ENCODE results near the gene LRRC66.

Gene LRRC66

DNA sequence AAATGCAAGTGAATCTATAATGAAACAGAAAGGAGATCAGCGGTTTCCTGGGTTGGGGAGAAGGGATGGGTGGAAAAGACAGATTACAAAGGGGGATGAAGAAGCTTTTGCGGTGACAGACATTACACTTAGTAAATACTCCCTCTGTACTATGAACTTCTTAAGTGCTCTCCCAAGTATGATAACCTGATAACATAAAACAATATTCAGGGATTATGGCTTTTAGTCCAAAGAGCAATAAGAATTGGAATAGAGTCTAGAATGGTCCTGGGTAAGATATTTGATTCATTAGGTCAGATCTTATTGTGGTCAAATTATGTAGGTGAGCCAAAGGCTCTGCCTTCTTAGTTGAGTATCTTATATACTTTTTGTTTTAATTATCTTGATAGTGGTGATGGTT is 9.2 kb downstream of the LRRC66 start:
- no peak for DNase-seq (ENCODE audit: low spot score)

DNA sequence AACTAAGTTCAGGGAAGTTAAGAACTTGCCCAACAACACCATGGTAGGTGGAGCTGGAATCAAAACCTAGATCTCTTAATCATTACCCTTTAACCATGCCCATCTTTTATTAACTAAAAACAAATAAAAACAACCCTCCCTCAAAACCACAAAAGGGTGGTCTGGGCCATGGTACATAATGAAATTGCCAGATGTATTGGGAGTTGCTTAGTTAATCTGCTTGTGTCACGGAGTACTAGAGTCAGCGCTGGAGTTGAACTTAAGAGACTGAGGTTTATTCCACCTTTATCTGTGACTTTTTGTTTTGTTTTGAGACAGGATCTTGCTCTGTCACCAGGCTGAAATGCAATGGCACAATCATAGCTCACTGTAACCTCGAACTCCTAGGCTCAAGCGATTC is 13.3 kb downstream of the LRRC66 start:
- DNase-seq (ENCODE audit: low spot score), result no peak

DNA sequence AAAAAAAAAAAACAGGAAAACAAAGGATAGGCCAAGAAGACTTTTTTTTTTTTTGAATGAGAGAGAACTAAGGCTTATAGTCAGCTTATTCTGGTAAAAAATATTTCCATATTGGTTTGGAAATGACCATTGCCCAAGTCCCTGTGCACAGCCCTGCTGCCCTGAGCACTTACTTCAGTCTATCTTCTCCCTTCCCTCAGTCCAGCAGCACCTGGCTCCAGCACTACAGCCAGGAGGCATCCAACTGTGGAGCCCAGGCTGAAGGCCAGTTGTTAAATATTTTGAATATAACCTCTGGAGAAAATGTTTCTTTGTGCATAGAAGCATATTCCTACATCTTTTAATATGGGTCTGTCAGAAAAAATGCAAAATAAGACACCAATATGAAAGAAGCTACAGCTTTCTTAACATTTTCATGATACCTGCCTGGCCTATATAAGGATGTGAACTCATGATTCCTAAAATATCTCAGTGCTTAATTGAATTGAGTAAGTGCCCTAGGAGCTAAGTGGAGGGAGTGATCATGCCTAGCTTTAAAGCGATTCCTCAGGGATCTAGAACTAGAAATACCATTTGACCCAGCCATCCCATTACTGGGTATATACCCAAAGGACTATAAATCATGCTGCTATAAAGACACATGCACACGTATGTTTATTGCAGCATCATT is 14.4 kb downstream of the LRRC66 start:
- no peak for DNase-seq (ENCODE audit: low spot score)

DNA sequence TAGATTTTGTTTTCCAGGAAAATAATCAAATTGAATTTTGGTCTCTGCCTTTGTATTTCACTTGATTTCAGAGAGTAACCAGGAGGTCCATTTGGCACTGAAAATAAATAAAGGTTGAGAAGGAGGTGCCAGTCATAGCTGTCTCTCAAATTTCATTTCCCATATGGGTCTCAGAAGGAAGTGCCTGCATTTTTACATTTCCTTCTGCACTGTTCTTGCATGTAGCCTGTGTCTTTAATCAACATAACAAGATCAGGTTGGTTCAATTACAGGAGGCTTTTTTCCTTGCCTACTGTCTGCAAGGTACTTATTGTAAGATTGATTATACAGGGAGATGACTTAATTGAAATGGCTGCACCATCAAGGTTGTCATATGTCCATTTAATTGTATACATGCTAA is 15.7 kb downstream of the LRRC66 start:
- DNase-seq (ENCODE audit: low spot score), result no peak

DNA sequence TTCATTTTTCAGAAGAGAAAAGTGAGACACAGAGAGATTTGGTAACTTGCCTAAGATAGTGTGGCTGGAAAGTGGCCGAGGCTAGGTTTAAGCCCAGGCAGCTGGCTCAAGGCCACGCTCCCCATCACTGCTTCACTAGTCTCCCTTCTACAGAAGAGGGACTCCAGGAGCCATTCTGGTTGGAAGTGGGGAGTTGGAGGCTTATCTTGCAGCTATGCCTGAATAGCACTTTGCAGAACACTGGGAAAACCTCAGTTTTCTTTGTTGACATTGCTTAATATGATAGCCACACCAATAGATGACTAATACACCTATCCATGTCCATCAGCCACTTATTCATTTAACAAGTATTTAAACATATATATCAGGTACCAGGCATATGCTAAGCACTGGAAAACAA is 18.5 kb downstream of the LRRC66 start:
- no peak for DNase-seq (ENCODE audit: low spot score)

DNA sequence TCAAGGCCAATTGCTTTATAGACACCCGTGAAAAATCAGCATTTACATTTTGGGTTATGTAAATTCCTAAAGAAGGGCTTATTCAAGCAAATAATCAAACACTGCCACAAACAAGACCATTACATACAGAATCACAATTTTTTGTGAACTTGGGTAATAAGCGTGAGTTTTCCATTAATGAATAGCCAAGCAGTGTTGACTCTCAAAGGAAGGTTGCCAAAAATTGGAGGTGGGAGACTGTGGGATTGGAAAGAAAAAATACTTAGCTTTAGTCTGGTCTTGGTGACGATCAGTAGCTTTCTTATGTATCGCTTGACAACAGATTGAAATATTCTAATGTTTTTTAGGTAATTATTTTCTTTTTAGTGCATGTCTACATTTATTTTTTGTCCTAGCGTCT is 20.9 kb downstream of the LRRC66 start:
- no peak for DNase-seq (ENCODE audit: low spot score)

DNA sequence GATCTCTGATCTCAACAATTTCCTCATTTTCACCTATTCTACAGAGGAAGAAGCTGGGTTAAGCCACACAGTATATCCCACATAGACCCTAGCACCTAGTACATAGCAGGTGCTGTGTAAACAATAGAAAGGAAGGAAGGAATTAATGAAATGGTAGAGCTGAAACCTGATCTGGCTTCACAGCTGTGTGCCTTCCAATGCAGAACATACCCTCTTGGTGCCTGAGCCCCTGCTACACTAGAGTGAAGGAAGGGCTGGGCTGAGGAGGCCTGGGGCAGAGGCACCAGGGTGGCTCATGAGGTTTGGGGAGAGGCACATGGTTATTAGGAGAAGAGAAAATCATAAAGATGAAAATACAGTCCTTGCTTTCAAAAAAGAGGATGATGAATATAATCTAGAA is 21.3 kb downstream of the LRRC66 start:
- no peak for DNase-seq (ENCODE audit: low spot score)

DNA sequence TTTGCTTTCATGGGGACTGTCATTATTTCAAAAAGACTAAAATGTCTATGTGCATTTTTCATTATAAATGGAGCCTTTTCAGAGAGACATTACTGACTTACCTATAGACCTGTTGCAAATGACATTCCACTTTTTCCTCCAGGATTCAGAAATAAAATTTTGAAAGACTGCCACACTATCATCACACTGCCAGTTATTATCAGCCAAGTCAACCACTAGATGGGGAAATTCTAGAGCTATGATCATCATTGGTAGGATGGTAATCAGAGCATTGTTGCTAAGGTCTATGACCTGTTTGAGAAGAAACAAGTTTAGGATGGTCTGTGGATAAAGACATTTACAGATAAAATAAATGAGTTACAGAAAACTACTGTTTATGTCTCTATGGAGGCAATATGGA is 22.5 kb downstream of the LRRC66 start:
- DNase-seq (ENCODE audit: low spot score), result no peak

DNA sequence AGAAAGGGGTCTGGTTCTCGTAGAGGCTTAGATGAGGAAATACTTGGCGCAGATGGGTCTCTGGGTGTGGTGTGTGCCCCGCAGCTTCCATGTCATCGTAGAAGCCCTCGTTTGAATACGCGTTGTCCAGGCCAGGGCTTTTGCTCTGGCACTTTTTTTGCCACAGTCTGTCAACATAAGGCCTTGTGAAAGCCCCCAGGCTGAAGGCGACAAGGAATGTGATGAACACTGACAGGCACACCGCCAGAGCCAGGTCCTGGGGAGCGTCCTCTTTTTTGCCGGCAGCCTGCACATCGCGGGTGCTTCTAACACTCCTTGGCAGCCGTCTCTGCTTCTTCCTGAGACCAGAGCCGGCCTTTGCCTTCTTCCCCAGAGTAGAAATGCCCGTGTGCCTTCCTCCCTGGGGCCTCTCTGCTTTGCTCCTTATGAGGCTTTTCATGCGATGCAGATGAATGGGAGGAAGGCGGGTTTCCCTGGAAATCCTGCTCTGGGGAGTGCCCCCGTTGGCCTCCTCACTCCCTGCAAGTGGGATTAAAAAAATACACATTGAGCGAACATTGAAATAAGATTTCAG is 24.4 kb downstream of the LRRC66 start:
- DNase-seq (ENCODE audit: low spot score), result no peak

DNA sequence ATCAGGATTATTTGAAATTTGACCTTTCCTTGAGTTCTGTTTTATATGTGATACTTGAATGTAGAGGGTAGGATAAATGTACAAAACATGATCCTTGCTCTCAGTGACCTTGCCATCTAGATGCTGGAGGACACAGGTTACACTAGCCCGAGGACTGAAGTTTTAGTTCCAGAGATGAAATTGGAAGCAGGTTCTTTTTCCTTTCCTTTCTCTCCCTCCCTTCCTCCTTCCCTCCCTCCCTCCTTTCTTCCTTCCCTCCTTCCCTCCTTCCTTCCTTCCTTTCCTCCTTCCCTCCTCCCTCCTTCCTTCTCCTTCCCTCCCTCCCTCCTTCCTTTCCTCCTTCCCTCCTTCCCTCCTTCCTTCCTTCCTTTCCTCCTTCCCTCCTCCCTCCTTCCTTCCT is 54.3 kb downstream of the LRRC66 start:
- DNase-seq (ENCODE audit: low spot score), result no peak

DNA sequence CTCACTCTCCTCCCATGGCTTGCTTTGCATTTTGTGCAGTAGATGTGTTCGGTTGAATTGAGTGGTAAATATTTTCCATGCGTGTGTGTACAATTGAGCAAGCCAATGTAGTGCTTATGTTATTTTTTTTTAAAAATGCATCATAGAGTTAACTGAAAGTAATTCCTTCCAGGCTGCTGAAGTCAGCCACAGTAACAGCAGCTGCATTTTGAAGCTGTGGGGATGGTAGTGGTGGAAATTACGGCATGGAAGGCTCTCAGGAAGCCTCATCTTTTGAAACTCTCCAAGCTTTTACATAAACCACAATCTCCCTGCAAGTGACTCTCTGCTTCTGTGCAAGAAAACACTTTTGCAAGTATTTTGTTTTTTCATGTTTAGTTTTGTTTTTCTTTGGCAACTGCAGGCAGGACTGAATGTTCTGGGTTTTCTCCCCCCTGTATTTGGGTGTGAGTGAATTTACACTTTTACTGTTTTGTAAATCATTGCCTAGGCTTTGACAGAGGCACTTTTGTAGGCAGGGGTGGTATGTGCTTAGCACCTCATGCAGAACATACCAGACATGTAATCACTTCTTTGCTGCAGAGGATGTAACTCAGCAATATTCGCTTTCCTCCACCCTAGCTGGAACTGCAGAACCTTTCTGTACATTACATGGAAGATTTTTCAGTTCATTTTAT is 56.2 kb downstream of the LRRC66 start:
- no peak for DNase-seq (ENCODE audit: low spot score)

DNA sequence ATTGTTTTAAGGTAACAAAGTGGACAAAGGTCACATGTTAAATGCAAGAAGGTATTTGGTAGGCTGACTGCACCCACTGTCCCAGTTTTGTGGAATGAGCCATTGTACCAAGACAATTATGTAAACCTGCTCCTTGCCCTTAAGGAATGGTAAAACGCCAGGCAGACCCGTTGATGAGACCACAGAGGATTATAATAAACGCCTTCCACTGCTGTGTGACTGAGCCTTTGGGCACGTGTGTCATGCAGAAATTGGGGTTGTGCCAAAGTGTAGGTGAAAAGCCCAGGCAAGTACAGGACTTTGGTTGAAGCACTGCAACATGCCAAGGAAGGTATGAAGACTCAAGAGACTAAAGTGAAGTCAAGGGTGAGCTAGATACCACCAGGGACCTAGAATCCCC is 59.7 kb downstream of the LRRC66 start:
- DNase-seq (ENCODE audit: low spot score), result no peak

DNA sequence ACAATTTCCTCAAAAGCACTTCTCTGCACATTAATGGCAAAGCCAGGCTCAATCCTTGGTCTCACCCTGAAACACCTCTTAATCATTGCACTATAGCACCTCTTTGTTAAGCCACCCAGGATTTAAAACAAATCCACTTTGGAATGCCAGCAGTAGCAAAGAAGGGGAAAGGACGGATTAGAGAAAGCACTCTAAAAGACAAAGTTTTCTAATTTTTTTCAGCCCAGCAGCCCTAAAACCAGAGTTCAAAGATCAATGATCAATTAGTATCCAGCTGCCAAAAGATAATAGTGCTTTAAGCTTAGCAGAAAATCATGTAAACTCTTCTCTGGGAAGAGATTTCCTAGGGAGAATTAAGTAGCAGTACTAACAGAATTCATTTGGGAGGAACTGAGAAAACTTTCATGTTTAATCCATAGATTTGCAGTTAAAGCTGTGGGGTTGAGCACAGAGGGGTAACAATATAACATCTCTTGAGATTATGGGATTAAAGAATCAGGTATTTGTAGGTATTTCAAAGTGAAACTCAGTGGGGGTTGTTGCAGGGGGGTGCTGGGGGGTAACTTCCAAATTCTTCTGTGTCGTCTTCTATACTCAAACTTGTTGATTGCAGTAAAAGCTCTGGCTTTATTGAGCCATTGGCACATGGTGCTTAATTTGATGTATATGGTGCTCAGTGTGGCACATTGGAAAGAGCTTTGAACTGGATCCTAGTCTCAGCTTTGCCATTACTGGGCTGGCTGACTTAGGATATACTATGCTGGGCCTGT is 61.8 kb downstream of the LRRC66 start:
- no peak for DNase-seq (ENCODE audit: low spot score)

Data from AG08396 (cell line).